Cardiac septum (tissue), 1 donor: Measurements from ENCODE around the gene TSPOAP1. TPM values are rescaled to one million over a fixed set of nuclear protein-coding genes. Genes with fewer than 3 reads are reported as not detected.

ENCODE experiments used
- DNase-seq: peaks from one replicate; pipeline ENCODE4 v3.0.0-alpha.2; 2020; ENCODE audit warnings: low spot score
- intact Hi-C: fragments of 100-400 bp; cut with DNase I; formaldehyde crosslinking; loops from one replicate; pipeline ENCODE4 v1.14.0; 2022
- total RNA-seq: library from RNA; stranded (reverse); fragmentation: NEBNext Ultra II Directional; extraction: Animal tissue kit (Norgen Biotek cat#: 25700); gene quantifications from one replicate; pipeline ENCODE4 v1.2.1, GENCODE V29; 2021
- donor health status: DM: no; HTN: no; CAD: no.

Gene TSPOAP1
- total RNA-seq, 1 donor from 2014 or later = 10.7 TPM

- no peak for DNase-seq
- intact Hi-C loops = no loop called here
Measured at GRCh38 chr17:58363457-58364185, 35.0 kb upstream of the TSPOAP1 start.

GRCh38 chr17:58362368-58363014, 33.9 kb upstream of the TSPOAP1 start:
- intact Hi-C loops = no loop called here
- no peak for DNase-seq

GRCh38 chr17:58360296-58361063, 31.9 kb upstream of the TSPOAP1 start:
- intact Hi-C loops = no loop called here

GRCh38 chr17:58358408-58359172, 30.0 kb upstream of the TSPOAP1 start:
- DNase-seq = no peak
- intact Hi-C loops = no loop called here

More at GRCh38 chr17:58360296-58361063, 31.9 kb upstream of the TSPOAP1 start:
- no peak for DNase-seq

GRCh38 chr17:58357312-58358297, 29.0 kb upstream of the TSPOAP1 start:
- DNase-seq = no peak
- intact Hi-C loops = no loop called here

- DNase-seq = no peak
- intact Hi-C loops = no loop called here
Measured at GRCh38 chr17:58356231-58356630, 27.6 kb upstream of the TSPOAP1 start.

- DNase-seq = no peak
- intact Hi-C loops = loop anchor here (5.0 kb wide), 2 partner anchors 137 to 163 kb away; partner anchors contain the start of gene MKS1
Measured at GRCh38 chr17:58354541-58355216, 26.1 kb upstream of the TSPOAP1 start.

- DNase-seq = no peak
- intact Hi-C loops = loop anchor here (2.0 to 5.0 kb wide), 3 partner anchors 63 to 164 kb away; partner anchors contain the start of genes MKS1 and RNF43
Measured at GRCh38 chr17:58353389-58353825, 24.8 kb upstream of the TSPOAP1 start.

GRCh38 chr17:58352596-58353388, 24.2 kb upstream of the TSPOAP1 start:
- intact Hi-C loops = loop anchor here (2.0 to 5.0 kb wide), 3 partner anchors 64 to 165 kb away; partner anchors contain the start of genes MKS1 and RNF43

GRCh38 chr17:58351831-58352595, 23.4 kb upstream of the TSPOAP1 start, which contains the start of gene SUPT4H1:
Gene SUPT4H1 (minus strand): TSS chr17:58352201. CDS start chr17:58352135, 66 bp downstream.
- peak; percentile 95 for DNase-seq
- intact Hi-C loops = loop anchor here (2.0 to 5.0 kb wide), 3 partner anchors 65 to 165 kb away; partner anchors contain the start of genes MKS1 and RNF43

More at GRCh38 chr17:58352596-58353388, 24.2 kb upstream of the TSPOAP1 start:
- no peak for DNase-seq

- intact Hi-C loops = loop anchor here (5.0 kb wide), 2 partner anchors 134 to 166 kb away; partner anchors contain the start of gene MKS1
- no peak for DNase-seq
Measured at GRCh38 chr17:58351182-58351581, 22.6 kb upstream of the TSPOAP1 start.

GRCh38 chr17:58348038-58348437, 19.4 kb upstream of the TSPOAP1 start:
- DNase-seq = no peak
- intact Hi-C loops = no loop called here

- intact Hi-C loops = no loop called here
- no peak for DNase-seq
Measured at GRCh38 chr17:58345500-58345899, 16.9 kb upstream of the TSPOAP1 start.

GRCh38 chr17:58344791-58345157, 16.2 kb upstream of the TSPOAP1 start:
- intact Hi-C loops = no loop called here
- DNase-seq = no peak

GRCh38 chr17:58344047-58344790, 15.6 kb upstream of the TSPOAP1 start:
- intact Hi-C loops = no loop called here
- no peak for DNase-seq
